Adrenal gland (tissue), 5 donors: ENCODE data around the gene PLPPR5.

ENCODE experiments used
- POLR2A ChIP-seq, 2 donors: fragments of 450-650 bp; IDR thresholded peaks; one replicate each; pipeline ENCODE4 v1.6.1; 2017; ENCODE audit warnings: antibody characterized with exemption in 2 of 2, mild to moderate bottlenecking in 2 of 2, moderate library complexity in 1 of 2
- TF ChIP-seq, protein P1 (sequence below), 6 experiments: fragments of 450-650 bp in 4 of 6; fragments of 200-600 bp in 2 of 6; sonication (generic) in 1 of 6; IDR thresholded peaks; 1 replicate in 5 of 6; 2 replicates in 1 of 6; pipeline versions ENCODE4 v1.5.1 to v1.8.0; 2016 to 2021; ENCODE audit warnings: antibody characterized with exemption in 6 of 6, mild to moderate bottlenecking in 2 of 6, moderate library complexity in 1 of 6
- donor health status: DM: no; HTN: no; CAD: no.

DNA sequence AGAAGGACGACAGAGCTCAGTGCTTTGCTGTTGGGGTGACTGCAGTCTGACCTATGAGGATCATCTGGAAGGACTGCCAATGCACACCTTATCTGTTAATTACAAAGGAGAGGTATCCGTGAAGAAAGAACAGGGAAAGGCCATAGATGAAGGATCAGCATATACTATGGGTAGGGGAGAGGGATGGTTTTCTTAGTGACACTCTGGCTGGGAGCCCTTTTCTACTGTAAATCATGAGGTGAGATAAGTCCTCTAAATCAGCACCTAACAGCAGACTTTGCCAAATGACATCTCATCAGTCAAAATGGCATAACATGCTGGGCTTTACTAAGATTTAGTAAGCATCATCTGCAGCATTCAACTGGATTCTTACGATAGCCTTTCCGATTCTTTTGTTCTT, 100.0 kb downstream of the PLPPR5 start:
- TF ChIP-seq, protein P1, sequence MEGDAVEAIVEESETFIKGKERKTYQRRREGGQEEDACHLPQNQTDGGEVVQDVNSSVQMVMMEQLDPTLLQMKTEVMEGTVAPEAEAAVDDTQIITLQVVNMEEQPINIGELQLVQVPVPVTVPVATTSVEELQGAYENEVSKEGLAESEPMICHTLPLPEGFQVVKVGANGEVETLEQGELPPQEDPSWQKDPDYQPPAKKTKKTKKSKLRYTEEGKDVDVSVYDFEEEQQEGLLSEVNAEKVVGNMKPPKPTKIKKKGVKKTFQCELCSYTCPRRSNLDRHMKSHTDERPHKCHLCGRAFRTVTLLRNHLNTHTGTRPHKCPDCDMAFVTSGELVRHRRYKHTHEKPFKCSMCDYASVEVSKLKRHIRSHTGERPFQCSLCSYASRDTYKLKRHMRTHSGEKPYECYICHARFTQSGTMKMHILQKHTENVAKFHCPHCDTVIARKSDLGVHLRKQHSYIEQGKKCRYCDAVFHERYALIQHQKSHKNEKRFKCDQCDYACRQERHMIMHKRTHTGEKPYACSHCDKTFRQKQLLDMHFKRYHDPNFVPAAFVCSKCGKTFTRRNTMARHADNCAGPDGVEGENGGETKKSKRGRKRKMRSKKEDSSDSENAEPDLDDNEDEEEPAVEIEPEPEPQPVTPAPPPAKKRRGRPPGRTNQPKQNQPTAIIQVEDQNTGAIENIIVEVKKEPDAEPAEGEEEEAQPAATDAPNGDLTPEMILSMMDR (IDR thresholded peaks at IDR 0.05), result no peak
- no peak for TF ChIP-seq POLR2A (IDR thresholded peaks at IDR 0.05)
